HG03432 (cell line): ENCODE results near the gene F2RL2.

Experiments used
- ATAC-seq: cut with Tn5 transposase; IDR thresholded peaks from one replicate; pipeline ENCODE4 v1.9.1; 2021; ENCODE audit warnings: mild to moderate bottlenecking, moderate library complexity; ENCODE audit not compliant: unreplicated experiment

F2RL2 gene

GRCh38 chr5:76585783-76586217, 37.4 kb downstream of the F2RL2 start:
- no peak for ATAC-seq

- ATAC-seq = no peak
These were observed 39.8 kb downstream of the F2RL2 start for GRCh38 chr5:76583163-76584047.

GRCh38 chr5:76582230-76583162, 40.7 kb downstream of the F2RL2 start:
- ATAC-seq = peak; percentile 96

- no peak for ATAC-seq
These were observed 42.2 kb downstream of the F2RL2 start for GRCh38 chr5:76580981-76581380.

- ATAC-seq = no peak
These were observed 43.9 kb downstream of the F2RL2 start for GRCh38 chr5:76579166-76579937.

GRCh38 chr5:76576996-76577395, 46.2 kb downstream of the F2RL2 start:
- ATAC-seq = no peak

- ATAC-seq = no peak
These were observed 46.8 kb downstream of the F2RL2 start for GRCh38 chr5:76576450-76576849.

GRCh38 chr5:76571559-76571958, 51.6 kb downstream of the F2RL2 start:
- ATAC-seq = no peak

GRCh38 chr5:76570153-76570552, 53.0 kb downstream of the F2RL2 start:
- ATAC-seq = no peak
